SW 1271 (cell line): Measurements from ENCODE around the gene FRMD3.

Experiments
- DNase-seq, 2 experiments: peaks; one replicate each; lab custom pipeline; 2025; lab: John Stamatoyannopoulos, UW

FRMD3 gene

GRCh38 chr9:83234541-83234940 lies 303.7 kb downstream of the FRMD3 start:
- no peak for DNase-seq

- DNase-seq, result no peak
These were observed 304.6 kb downstream of the FRMD3 start for GRCh38 chr9:83233647-83234046.

- DNase-seq, result no peak
These were observed 307.2 kb downstream of the FRMD3 start for GRCh38 chr9:83231039-83231438.

- DNase-seq, result no peak
These were observed 317.5 kb downstream of the FRMD3 start for GRCh38 chr9:83220730-83221129.

- no peak for DNase-seq
These were observed 318.2 kb downstream of the FRMD3 start for GRCh38 chr9:83219924-83220438.

- DNase-seq, result peak in 1 of 2 experiments; percentile 50
These were observed 318.9 kb downstream of the FRMD3 start for GRCh38 chr9:83219154-83219923.

- no peak for DNase-seq
These were observed 319.6 kb downstream of the FRMD3 start for GRCh38 chr9:83218411-83219090.

GRCh38 chr9:83209188-83209731 lies 328.9 kb downstream of the FRMD3 start:
- DNase-seq, result no peak

- no peak for DNase-seq
These were observed 329.9 kb downstream of the FRMD3 start for GRCh38 chr9:83208065-83208850.

GRCh38 chr9:83204047-83204446 lies 334.2 kb downstream of the FRMD3 start:
- no peak for DNase-seq

- DNase-seq, result no peak
These were observed 337.7 kb downstream of the FRMD3 start for GRCh38 chr9:83200531-83200930.

GRCh38 chr9:83199832-83200231 lies 338.4 kb downstream of the FRMD3 start:
- no peak for DNase-seq

- peak in 1 of 2 experiments; percentile 31 for DNase-seq
These were observed 339.0 kb downstream of the FRMD3 start for GRCh38 chr9:83199240-83199639.

GRCh38 chr9:83198371-83198770 lies 339.8 kb downstream of the FRMD3 start:
- DNase-seq, result no peak

GRCh38 chr9:83197591-83197990 lies 340.6 kb downstream of the FRMD3 start:
- DNase-seq, result no peak

- DNase-seq, result no peak
These were observed 341.3 kb downstream of the FRMD3 start for GRCh38 chr9:83196946-83197345.
